Glomerular visceral epithelial cell (primary cell): Measurements from ENCODE around the gene TMEM158.

Experiments
- DNase-seq: peaks from one replicate; pipeline ENCODE4 v3.0.0-alpha.2; 2016; ENCODE audit errors: extremely low spot score

Gene TMEM158

DNA sequence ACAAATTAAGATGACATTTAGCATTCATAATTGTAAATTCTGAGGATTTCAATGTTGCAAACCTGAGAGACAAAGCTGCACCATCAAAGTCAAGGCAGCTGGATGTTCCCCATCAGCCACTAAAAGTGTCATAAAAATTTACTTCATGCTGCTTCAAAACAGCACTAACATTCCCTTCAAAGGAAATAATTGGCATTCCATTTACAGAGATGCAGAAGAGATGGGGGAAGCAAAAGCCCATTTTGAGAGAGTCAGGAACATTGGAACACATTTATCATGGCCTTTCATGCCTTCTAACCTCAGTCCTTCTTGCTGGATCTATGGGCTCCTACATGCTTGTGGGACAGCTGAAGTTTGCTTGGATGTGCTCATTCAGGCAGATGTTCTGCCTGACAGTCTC, 6.4 kb upstream of the TMEM158 start:
- no peak for DNase-seq

DNA sequence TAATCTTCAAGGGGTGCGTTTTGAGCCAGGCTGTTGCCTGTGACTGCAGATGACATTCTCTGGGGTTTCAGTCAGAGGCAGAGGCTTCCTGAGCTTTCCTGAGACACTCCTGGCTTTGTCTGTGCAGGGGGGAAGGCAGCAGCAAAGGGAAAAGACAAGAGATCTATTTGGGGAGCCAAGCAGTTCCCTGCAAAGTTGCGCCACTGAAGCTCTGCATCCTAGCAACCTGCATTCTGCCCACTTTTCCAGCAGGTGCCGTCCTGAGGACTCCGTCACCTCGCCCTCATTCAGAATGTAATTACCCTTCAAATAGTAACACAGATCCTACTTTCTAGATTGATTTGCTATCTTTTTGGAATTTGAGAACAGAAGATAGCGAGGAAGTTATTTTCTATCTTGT, 1.9 kb upstream of the TMEM158 start:
- no peak for DNase-seq

DNA sequence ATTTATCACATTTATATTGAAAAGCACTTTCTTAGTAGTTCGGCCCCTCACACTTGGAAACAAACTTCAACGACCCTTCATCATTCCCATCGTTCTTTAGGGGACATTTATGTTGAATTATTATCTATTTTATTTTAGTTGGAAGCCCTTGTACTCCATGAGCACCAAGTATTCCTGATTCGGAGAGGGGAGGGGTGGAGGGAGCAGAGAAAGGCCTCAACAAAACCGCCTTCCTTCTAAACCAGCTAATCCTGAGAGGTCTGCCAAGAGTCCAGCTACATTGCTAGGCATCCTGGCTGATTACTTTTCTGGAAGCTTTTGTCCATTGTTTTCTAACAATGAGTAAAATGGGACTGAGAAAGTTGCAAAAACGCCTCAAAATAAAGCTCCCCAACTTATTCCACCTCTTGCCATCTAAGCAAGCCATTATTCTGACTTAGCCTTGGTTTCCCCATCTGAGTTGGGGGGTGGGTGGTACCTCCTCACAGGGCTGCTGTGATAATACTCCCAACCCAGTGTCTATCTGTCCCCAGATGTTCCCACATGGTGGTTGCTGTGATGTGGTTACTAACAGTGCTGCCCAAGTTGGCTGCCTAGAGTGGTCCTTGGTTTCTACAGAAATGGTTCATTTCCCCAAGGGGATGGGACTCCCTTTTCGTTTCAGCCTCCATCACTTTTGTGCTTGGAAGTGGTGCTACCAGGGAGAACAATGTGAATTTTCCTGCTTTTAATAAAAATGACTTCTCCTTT, 1.2 kb upstream of the TMEM158 start:
- no peak for DNase-seq

DNA sequence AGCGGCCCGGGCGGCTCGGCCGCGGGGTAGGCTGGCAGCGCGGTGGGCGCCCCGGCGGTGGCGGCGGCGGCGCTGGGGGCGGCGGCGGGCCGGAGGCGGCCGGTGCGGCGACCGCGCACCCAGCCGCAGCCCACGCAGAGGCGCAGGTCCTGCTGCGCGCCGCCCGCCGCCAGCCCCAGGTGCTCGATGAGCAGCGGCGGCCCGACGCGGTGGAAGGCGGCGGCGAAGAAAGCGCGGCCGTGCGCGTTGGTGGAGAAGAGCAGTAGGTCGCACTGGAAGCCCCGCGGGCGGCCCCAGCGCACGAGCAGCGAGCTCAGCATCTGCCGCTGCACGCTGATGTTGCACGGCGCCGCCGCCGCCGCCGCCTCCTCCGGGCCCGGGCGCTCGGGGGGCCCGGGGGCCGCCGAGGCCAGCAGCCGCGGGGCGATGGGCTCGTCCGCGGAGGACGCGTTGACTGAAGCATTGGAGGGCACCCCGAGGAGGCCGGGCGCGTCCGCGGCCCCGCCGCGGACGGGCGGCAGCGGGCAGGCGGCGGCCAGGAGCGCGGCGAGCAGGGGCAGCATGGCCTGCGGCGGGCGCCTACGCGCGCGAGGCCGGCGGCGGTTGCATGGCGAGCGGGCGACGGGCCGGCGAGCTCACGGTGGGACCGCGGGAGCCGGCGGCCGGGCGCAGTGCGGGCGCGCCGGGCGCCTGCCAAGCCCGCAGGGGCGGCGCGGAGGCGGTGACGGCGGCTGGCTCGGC, 452 bp downstream of the TMEM158 start:
- peak; percentile 30 for DNase-seq

DNA sequence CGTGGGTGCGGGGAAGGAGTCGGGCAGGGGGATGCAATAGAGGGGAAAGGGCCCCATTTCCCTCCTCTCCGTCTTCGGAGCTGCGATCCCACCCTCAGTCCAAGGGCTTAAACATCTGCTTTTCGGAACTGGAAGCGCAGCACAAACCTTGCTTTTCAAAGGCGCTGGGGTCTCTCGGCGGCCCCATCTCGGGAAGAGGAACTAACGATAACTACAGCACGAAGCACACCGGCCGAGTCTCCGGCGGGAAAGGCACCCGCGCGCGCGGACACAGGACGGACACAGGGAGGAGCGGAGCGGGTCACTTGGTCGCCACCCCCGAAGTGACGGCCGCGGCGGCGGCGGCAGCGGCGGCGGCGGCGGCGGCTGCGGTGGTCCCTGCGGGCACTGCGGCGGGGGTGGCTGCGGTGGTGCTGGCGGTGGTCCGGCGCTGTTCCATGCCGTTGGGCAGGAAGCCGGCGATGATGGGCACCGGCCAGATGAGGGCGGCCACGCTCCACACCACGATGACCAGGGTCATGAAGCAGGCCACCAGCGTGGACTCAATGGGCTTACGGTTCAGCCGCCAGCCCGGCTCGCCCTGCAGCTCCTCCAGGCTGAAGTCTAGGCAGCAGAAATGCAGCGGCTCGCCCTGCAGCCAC, 1.1 kb downstream of the TMEM158 start:
- DNase-seq: peak; percentile 73

DNA sequence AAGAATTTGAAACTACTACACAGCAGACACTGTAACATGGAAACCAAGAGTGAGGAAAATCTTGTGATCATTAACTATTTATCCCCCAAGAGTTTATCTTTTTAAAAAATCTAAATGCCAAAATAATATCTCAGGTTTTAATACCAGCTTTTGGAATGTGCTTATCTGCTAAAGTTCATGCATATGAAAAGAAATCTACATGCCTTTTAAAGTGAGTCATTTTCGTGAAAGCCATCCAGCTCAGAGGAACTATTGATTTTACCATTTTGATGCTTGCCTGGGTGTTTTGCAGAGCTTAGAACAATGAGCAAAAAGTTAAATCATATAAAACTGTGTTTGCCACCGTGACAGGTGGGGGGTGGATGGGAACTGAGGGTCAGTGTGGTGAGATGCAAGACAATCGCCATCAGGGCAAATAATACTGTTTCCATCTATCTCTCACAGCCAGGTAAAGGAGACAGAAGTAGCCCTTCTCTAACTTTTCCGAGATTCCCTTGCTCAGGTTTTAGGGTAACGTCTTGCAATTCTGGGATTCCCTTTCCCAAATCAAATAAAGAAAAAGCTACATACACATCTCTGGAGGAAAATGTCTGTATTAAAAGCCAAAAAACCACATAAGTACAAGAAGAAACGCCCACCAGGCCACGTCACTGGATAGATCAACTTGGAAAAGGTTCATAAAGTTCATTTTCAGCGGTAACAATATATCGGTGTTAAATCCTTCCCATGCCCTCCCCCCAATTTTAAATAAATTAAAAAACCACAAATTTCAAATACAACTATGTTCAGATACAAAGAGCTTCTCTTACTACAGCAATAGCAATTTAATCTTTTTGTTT, 2.0 kb downstream of the TMEM158 start:
- no peak for DNase-seq

DNA sequence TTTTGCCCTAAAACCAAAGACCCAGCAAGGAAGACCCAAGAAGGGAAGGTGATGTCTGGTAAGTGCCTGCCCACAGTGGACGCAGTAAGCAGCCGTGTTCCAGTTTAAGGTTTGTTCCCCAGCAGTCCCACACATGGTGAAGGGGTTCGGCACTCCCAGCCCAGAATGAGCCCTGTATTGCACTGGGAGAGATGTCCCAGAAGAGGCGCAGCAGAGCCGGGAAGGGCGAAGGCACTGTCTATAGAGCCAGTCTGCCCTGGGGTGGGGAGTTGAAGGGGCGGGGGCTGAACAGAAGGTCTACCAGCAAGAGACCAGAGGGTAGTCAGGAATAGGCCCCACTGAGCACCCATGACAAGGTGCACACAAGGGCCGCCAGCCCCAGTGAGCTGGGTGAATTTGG, 6.4 kb downstream of the TMEM158 start:
- DNase-seq: no peak

DNA sequence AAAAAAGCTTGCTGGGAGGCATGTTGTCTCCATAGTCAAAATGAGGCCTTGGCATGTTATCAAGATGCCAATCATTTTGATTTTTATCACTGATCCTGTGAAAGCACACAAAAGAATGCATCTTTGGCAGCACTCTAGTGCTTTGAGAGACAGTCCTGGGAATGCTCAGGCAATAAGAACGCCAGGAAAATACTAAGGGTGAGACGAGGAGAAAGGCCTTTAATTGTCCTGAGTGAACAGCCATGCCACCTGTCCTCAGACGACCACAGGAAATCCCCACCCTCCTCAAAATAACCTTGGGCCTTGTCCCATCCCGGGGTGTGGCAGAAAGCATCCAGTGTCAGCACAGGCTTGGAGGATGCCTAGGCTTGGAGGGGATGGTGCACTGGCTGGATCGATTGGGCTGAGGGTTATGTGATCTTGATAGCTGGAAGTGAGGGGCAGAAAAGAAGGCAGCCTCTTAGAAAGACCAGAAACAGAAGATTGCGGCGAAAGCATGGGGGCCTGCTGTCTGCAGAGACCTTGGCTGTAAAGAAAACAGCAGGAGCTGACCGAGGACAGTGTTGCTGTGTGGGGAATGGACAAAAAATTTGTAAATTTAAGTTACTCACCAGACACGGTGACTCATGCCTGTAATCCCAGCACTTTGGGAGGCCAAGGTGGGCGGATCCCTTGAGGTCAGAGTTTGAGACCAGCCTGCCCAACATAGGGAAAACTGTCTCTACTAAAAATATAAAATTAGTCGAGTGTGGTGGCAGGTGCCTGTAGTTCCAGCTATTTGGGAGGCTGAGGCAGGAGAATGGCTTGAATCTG, 7.3 kb downstream of the TMEM158 start:
- peak; percentile 35 for DNase-seq

DNA sequence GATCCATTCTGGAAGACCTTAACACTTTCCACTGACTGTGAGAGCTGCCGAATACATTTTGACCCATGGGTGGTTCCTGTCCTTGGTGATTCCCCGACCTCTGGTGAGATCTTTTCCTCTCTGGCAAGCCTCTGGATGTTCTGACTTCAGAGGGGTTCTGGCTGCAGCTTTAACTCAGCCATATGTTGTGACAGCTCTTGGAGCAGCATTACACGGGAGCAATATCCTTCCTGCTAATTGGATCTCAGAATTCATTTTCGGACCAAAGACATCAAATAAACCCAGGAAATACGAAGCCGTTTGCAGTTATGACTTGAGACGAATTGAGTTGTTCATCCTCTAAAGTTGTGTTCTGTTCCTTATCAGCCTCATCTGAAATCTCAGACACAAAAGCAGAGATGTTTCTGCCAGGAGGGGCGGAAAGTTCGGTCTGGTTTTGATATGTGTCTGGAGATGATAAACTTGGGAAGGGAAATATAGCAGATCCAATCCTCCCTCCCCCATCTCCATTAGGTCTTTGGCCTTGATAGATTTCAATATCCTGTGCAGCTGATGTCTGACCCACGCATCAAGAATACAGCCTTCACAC, 10.0 kb downstream of the TMEM158 start:
- DNase-seq: no peak

DNA sequence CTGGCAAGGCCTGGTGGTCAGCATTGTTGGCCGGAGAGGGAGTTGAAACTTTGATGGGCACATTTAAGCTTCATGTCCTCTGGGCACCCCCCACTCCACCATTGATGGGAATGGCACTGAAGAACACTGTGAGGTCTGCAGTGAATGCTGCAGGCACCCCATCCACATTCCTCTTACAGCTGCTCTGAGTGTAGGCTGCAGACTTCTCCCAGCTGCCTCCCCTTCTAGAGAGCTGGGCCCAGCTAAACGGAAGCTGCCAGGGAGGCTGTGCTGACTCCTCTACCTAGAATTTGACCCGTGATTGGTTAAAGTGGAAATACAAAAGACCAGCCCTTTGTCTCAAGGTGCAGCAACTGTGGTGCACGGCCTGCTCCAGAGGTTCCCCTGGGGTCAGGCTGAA, 10.6 kb downstream of the TMEM158 start:
- no peak for DNase-seq

DNA sequence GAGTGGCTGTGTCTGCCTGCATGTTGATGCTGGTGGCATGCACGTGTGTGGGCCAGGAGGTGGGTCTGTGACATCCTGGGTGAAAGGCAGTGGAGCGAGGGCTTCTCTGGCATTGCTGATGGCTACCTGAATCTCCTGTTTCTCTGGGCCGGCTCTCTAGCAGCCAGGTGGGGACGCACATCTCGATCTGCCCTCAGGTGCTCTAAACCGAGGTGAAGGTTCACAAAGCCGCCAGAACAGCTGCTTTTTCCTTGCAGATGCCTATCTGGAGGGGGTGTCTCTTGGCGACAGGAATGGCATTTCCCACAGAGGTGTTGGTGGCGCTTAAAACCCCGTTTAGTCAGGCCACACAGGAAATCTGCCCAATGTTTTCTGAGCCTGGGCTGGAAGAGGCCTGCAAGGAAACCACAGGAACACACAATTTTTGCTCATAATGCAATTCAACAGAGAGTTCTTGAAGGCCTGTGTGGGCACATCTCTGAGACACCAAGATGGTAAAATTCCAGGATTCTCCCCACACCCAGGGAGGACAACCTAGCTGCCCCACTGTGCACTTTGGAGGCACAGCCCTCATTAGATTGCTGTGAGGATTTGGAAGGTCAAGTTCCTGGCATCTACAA, 11.9 kb downstream of the TMEM158 start:
- no peak for DNase-seq

DNA sequence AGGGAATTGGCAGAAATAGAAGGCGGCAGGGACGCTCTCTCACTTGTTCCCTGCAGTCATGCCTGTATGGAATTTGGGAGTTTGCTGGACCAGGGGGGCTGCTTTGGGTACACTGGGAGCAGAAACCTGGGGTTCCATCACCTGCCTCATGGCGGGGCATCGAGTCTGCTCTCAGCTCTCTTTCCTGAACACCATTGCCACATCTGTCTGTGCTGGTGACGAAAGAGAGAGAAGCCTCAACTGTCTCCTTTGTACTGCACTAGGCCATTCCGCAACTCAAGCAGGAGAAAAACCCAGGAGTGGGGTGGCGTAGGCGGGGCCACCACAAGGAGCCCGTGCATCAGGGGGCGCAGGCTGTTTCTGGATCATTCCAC, 14.0 kb downstream of the TMEM158 start:
- no peak for DNase-seq

DNA sequence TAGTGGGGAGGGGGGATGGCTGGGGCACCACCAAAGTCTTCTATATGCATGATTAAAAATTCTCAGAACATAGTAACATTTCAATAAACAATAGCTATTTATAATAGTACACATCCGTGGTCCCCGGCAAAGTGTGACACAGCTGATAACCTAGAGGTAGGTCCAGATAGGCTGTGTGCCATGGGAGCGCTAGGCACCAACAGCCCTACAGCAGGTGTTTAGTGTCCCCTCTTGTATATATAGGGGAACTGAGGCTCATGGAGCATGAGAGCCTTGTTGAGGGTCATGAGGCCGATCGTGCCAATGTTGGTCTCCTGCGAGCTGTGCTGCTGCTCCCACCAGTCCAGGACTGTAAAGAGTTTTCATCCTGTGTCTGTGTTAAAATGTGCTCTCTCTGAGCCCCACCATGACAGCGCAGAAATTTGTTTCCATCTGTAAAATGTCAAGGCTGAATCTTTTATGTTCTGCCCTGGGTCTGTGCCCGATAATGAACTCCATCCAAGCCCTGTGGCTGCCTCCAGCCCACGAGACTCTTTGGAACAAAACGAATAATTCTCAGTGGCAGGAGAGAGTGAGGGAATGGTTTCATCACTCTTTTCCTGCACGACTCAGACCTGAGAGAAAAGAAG, 14.5 kb downstream of the TMEM158 start:
- DNase-seq: no peak

DNA sequence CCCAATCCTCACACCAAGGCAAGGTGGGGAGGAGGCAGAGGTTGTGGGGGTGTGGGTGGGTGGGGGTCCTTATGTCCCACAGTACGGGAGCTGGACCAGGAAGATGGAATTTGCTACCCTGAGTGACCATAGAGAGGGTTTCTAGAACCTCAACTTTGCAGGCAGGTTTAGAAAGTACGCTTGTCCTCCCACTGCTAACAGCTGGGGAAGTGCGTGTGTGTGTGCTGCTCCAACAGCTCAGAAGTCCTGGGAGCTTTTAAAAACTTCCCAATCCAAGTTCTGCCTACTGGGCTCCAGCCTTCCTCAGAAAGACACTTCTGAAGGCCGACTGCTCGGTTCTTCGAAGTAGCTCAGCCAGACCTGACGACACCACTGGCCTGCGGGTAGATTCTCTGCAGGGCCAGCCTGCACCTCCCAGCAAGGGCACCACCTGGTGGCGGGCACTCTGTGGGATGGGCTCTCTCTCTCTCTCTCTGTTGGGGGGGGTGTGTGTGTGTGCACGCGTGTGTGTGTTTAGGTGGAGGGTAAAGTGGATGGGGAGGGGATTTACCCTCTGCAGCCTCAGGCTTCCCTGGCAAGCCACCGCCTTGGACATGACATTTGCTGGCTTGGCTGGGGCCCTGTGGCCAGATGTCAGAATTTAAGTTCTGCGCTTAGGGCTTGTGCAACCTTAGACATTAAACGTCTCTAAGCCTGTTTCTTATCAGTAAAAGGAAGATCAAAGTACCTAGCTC, 15.6 kb downstream of the TMEM158 start:
- DNase-seq: peak; percentile 79

DNA sequence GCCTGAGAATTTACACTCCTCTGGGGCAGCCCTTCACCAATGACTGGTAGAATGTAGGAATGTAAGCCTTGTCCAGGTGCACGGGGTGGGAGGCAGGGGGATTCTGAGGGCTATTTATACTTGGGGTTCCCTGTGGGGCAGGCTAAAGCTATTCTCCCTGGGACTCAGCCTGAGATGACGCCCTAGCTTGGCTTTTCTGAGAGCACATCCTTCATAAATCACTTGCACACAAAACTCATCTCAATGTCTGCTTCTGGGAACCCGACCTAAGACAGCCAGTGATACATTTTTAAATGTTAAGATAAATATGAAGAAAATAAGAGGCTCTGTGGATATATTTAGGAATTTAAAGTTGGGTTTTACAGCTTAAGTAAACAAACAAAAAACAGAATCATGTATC, 16.6 kb downstream of the TMEM158 start:
- DNase-seq: no peak

DNA sequence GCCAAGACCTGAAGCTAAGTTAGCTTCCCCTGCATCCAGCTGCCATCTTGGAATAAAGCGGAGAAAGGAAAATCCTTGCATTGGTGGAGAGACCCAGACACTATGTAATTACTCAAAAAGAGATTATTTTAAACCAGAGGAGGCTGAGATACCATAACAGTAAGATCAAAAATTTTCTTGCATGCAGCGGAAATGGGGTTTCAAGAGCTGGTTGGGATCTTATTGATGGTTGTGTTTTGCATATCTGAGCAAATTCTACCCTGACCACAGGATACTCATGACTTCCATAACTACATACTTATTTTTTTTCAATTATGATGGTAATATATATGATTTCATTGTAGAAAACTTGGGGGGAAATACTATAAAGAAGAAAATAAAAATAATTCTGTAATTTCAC, 17.5 kb downstream of the TMEM158 start:
- DNase-seq: no peak

DNA sequence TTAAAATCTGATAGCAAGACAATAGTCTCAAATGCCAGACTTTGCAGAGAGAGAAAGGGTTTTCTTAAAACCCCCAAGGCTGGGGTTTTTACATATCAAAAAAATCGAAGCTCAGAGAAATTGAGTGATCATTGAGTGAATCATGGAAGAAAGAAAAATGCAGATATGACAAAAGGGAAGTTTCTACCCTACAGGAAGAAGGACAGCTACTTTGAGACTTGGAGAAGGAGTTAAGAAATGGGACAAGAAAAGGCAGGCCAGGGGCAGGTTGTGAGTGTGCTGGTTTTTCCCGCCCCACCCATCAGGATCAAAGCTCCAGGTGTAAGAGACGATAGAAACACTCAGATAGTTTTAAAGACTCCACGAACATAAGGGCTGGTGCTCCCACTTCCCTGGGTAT, 18.6 kb downstream of the TMEM158 start:
- no peak for DNase-seq

DNA sequence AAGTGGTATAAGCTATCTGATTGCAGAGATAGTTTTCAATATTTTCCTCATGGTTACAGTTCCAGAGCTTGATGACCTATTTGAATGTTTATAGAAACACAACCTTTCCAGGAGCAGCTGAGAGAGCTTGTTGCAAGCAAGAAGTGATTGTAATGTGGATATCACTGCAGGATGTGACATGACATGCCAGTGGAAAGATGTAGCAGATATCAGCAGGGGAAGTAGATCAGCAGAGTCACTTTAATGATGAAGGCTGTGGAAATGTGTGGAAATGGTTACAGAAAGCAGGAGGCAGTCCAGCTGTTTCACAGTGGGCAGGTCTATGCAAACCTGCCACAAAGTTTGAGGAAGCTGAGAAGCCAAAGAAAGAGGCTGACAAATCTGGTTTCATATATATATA, 21.0 kb downstream of the TMEM158 start:
- no peak for DNase-seq

DNA sequence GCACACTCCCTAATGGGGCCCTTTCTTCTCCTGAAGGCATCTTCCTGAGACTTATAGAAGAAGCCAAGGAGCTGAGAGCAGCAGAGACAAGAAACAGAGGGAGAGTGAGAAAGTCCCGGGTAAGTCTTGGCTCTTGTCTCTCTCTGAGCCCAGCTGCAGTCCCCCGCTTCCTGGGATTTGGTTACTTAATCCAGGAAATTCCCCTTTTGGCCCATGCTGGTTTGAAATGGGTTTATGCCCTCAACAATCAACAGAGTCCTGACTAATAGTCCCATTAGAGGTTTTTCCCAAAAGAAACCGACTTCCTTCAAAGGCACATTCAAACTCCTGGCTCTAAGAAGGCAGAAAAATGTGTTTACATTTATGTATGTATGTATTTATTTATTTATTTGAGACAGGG, 22.0 kb downstream of the TMEM158 start:
- DNase-seq: peak; percentile 80
